Stomach (tissue), 9 donors: ENCODE results near the gene KIAA2012. TPM values are rescaled to one million over a fixed set of nuclear protein-coding genes. Genes with fewer than 3 reads are reported as not detected.
"Not testable (repeated sequence)": the region's sequence is repeated elsewhere in the genome, so short reads cannot be mapped to it uniquely, and the experiment has no call there.

ENCODE experiments used
- DNase-seq, 2 donors: peaks; one replicate each; pipeline versions ENCODE4 v3.0.0 to v3.0.0-alpha.2; 2013 to 2019
- H3K27ac ChIP-seq, 5 donors: fragments of 200-600 bp in 4 of 5; sonication (generic) in 4 of 5; one replicate each; pipeline ENCODE4 v1.5.1; 2013 to 2019; ENCODE audit warnings: mild to moderate bottlenecking in 1 of 5, moderate library complexity in 1 of 5
- H3K27me3 ChIP-seq, 3 donors: fragments of 200-600 bp; sonication (generic); one replicate each; pipeline ENCODE4 v1.5.1; 2017 to 2019; ENCODE audit warnings: mixed run types in 1 of 3
- H3K36me3 ChIP-seq, 4 donors: fragments of 200-600 bp; sonication (generic); 1 replicate in 3 of 4; 2 replicates in 1 of 4; pipeline ENCODE4 v1.5.1; 2016 to 2019
- H3K4me1 ChIP-seq, 4 donors: fragments of 200-600 bp; sonication (generic); one replicate each; pipeline ENCODE4 v1.5.1; 2016 to 2019
- H3K4me3 ChIP-seq, 4 donors: fragments of 200-600 bp; sonication (generic) in 3 of 4; one replicate each; pipeline ENCODE4 v1.5.1; 2016 to 2019; ENCODE audit warnings: mild to moderate bottlenecking in 1 of 4
- H3K9me3 ChIP-seq, 4 donors: fragments of 200-600 bp; sonication (generic); one replicate each; pipeline ENCODE4 v1.5.1; 2016 to 2019
- EP300 ChIP-seq: sonication (generic); formaldehyde crosslinking; IDR thresholded peaks from one replicate; pipeline ENCODE4 v1.6.1; 2017; ENCODE audit warnings: antibody characterized with exemption
- POLR2A ChIP-seq, 4 donors: fragments of 450-650 bp; IDR thresholded peaks; one replicate each; pipeline ENCODE4 v1.6.1; 2016; ENCODE audit warnings: antibody characterized with exemption in 4 of 4, control low read depth in 2 of 4, mild to moderate bottlenecking in 1 of 4, moderate library complexity in 1 of 4
- POLR2AphosphoS5 ChIP-seq, 3 donors: sonication (generic); formaldehyde crosslinking; IDR thresholded peaks; one replicate each; pipeline ENCODE4 v1.6.1; 2016; ENCODE audit warnings: antibody characterized with exemption in 3 of 3
- WGBS, 5 donors: extraction: QIAGEN DNeasy Blood & Tissue Kit in 3 of 5; methylation state at CpG; one replicate each; pipeline versions ENCODE4 v1.1.5 to v1.1.7; 2013 to 2018; 5-methylcytosine and 5-hydroxymethylcytosine counted together
- intact Hi-C: fragments of 100-400 bp; cut with DNase I; formaldehyde crosslinking; loops from one replicate; pipeline ENCODE4 v1.15.1; 2023; ENCODE audit warnings: low total_unique reads
- polyA plus RNA-seq, 3 donors: library from polyadenylated mRNA; stranded (reverse); fragments of 200-250 nt; gene quantifications; one replicate each; pipeline ENCODE4 v1.2.3, GENCODE V29; 2013
- total RNA-seq, 5 donors: library from RNA; depleted of rRNA; stranded (reverse); fragments of >200 nt; gene quantifications; one replicate each; pipeline versions ENCODE4 v1.1.0 to v1.2.3, GENCODE V29; 2014 to 2016
- TF ChIP-seq, protein P1 (sequence below), 7 experiments: fragments of 450-650 bp in 4 of 7; fragments of 200-600 bp in 3 of 7; sonication (generic) in 3 of 7; IDR thresholded peaks; one replicate each; pipeline ENCODE4 v1.5.1; 2016 to 2019; ENCODE audit warnings: antibody characterized with exemption in 7 of 7, control low read depth in 2 of 7, mild to moderate bottlenecking in 1 of 7
- donor health status: healthy with polysubstance abuse.
- donor health status: Bipolar disorder and iron deficiency.
- donor health status: healthy.

The KIAA2012 gene
- total and polyA plus RNA-seq, 8 donors: 0.03 to 0.18 TPM; not detected in 6

DNA sequence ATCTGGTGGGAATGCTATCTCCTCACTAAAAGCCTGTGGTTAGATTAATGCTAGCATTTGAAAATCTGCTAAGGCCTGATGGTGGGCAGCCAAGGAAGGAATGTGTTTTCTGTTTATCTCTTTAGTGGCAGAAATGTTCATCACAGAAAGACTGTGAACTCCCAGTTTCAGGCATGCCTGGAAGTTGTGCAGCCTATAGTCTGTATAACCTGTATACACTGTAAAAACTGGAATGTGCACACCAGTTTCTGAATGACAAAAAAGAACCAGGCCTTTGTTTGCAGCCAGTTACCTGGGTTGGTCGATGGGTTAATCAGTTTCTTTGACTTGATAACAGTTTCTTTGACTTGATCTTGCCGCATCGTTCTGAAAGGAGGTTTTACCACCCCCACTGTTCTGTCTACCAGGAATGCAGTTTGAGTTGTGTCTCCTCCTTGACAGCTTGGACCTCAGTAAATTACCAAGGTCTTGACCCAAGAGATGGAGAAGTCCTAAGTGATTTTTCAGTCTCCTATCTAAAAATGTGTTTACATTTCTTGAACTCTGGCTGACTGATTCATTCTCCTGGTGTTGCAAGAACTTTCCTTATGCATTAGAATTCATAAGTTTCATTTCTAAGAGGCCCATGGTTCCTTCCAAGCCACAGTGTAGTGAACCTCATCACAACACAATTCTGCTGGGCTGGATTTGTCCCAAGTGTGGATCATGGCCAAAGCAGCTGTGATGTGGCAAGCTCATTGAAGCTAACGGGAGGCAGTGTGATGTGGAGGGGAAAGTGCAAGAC is 62.2 kb downstream of the KIAA2012 start:
- no peaks in the 10 kb centered on the region for H3K27me3 ChIP-seq
- TF ChIP-seq, protein P1, sequence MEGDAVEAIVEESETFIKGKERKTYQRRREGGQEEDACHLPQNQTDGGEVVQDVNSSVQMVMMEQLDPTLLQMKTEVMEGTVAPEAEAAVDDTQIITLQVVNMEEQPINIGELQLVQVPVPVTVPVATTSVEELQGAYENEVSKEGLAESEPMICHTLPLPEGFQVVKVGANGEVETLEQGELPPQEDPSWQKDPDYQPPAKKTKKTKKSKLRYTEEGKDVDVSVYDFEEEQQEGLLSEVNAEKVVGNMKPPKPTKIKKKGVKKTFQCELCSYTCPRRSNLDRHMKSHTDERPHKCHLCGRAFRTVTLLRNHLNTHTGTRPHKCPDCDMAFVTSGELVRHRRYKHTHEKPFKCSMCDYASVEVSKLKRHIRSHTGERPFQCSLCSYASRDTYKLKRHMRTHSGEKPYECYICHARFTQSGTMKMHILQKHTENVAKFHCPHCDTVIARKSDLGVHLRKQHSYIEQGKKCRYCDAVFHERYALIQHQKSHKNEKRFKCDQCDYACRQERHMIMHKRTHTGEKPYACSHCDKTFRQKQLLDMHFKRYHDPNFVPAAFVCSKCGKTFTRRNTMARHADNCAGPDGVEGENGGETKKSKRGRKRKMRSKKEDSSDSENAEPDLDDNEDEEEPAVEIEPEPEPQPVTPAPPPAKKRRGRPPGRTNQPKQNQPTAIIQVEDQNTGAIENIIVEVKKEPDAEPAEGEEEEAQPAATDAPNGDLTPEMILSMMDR (IDR thresholded peaks at IDR 0.05): no peak
- peak; percentile 44 to 57 (median 45) for TF ChIP-seq POLR2AphosphoS5 (IDR thresholded peaks at IDR 0.05)
- H3K4me1 ChIP-seq: peaks cover 6 to 28% (median 20%) of the 10 kb centered on the region in 4 donors
- peak; percentile 72 to 93 for DNase-seq
- no peaks in the 10 kb centered on the region for H3K36me3 ChIP-seq
- WGBS, 5 donors: 14 to 25% (median 19%) methylated on average over 4 of the region's 4 CpGs
- H3K27ac ChIP-seq: peak overlapping the region in 3 of 5 donors; percentile 54 to 67 (median 62)
- H3K9me3 ChIP-seq: no peaks in the 10 kb centered on the region
- H3K4me3 ChIP-seq: no peak overlapping the region
- intact Hi-C loops: no loop called here

DNA sequence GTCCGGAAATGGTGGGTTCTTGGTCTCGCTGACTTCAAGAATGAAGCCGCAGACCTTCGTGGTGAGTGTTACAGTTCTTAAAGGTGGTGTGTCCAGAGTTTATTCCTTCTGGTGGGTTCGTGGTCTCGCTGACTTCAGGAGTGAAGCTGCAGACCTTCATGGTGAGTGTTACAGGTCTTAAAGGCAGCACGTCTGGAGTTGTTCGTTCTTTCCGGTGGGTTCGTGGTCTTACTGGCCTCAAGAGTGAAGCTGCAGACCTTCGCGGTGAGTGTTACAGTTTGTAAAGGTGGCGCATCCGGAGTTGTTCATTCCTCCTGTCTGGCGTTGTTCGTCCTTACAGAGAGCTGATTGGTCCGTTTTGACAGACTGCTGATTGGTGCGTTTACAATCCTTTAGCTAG is 63.0 kb downstream of the KIAA2012 start:
- H3K9me3 ChIP-seq, H3K27me3 ChIP-seq, intact Hi-C loops, H3K4me3 ChIP-seq, H3K36me3 ChIP-seq, DNase-seq: not testable (repeated sequence)
- peaks cover 6 to 32% (median 21%) of the 10 kb centered on the region in 4 donors for H3K4me1 ChIP-seq
- H3K27ac ChIP-seq: peak overlapping the region in 4 of 5 donors; percentile 7 to 64 (median 58)
- 89 to 93% (median 90%) methylated on average over 18 of the region's 18 CpGs for WGBS, 5 donors

DNA sequence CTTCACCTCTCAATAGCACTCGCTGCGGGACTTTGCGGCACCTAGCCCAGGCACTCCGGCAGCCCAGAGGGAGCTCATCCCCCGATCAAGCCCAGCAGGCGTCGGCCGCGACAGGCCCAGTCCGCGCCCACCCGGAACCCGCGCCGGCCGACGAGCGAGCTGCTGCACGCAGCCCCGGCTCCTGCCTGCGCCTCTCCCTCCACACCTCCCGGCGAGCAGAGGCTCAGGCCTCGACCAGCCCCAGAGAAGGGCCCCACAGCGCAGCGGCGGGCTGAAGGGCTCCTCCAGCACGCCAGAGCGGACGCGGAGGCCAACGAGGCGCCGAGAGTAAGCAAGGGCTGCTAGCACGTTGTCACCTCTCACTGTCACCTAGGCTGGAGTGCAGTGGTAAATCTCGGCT is 63.5 kb downstream of the KIAA2012 start:
- no peak overlapping the region for H3K4me3 ChIP-seq
- H3K27me3 ChIP-seq: no peaks in the 10 kb centered on the region
- no peaks in the 10 kb centered on the region for H3K36me3 ChIP-seq
- intact Hi-C loops: no loop called here
- TF ChIP-seq POLR2AphosphoS5 (IDR thresholded peaks at IDR 0.05) (no peak), EP300 (no peak), POLR2A (IDR thresholded peaks at IDR 0.05) (no peak)
- TF ChIP-seq, protein P1 (IDR thresholded peaks at IDR 0.05): no peak
- no peak overlapping the region for H3K27ac ChIP-seq
- H3K9me3 ChIP-seq: no peaks in the 10 kb centered on the region
- H3K4me1 ChIP-seq: peaks cover 6 to 32% (median 21%) of the 10 kb centered on the region in 4 donors
- DNase-seq: no peak
- WGBS, 5 donors: 95 to 98% (median 96%) methylated on average over 25 to 36 of the region's 36 CpGs

DNA sequence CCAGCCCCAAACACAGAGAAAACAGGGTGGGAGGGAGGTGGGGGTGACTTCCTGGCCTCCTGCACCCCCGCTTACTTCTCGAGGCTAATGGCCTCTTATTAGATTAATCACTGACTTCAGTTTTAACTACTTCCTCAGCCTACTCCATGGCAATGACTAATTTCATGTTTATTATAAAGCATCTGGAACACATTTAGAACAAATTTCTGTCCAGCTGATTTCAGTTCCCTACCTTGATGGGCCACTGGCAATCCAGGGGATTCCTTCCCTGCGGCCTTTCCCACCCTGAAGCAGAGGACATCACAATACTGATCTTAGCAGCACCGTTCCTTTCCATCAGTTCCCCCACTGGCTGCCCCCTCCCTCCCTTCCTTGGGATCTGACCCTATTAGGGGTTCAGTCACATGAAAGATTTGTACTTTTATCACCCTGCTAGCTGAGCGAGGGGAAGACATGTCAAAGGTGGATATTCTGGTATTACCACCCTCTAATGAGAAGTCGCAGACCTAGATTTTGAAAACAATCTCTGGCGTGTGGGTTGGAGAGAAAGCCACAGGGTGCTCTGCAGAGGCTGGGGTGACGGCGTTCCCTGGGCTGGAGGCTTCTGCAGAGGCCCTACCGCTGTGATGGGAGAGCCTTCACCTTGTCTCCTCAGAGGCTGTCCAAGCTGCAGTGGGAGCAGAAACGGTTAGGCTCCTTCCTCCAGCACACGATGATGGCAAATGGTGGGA is 67.6 kb downstream of the KIAA2012 start:
- H3K4me3 ChIP-seq: no peak overlapping the region
- no peak for DNase-seq
- H3K36me3 ChIP-seq: no peaks in the 10 kb centered on the region
- H3K4me1 ChIP-seq: peaks cover 4 to 23% (median 12%) of the 10 kb centered on the region in 4 donors
- H3K9me3 ChIP-seq: no peaks in the 10 kb centered on the region
- TF ChIP-seq EP300 (no peak), POLR2A (IDR thresholded peaks at IDR 0.05) (no peak), POLR2AphosphoS5 (IDR thresholded peaks at IDR 0.05) (no peak)
- TF ChIP-seq, protein P1 (IDR thresholded peaks at IDR 0.05): no peak
- 56 to 75% (median 65%) methylated on average over 7 to 12 of the region's 12 CpGs for WGBS, 5 donors
- no peaks in the 10 kb centered on the region for H3K27me3 ChIP-seq
- H3K27ac ChIP-seq: no peak overlapping the region
- intact Hi-C loops: no loop called here
